ENCODE data around the gene SERHL2.
"Not testable (repeated sequence)": the region's sequence is repeated elsewhere in the genome, so short reads cannot be mapped to it uniquely, and the experiment has no call there.

Gene SERHL2

DNA sequence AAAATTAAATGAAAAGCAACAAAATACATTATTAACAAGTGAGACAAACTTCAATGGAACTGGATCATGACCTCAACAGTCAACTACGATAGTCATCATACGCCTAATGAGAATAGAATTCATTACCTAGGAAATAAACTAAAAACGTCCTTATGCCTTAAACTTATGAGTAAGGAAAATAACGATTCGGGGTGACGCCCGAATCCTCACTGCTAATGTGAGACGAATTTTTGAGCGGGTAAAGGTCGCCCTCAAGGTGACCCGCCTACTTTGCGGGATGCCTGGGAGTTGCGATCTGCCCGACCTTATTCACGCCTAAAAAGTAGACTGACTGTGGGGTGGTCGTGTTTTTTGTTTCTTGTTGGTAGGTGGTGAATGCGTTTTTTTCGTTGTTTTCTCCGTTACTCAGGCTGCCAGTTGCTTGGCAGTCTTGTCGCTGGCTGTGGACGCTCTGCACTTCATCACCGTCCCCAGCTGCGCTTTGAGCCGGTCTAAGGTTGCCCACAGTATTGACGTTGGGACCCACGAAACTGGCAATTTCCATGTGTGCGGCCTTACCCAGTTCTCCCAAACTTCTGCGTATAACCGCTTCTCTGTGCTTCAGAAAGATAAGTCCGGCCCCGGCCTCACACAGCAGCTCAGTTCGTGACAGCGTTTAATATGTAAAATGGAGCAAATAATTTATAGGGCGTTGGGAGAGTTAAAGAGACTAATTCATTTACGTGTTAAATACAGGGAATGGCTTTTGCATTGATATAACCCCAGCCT lies 61.5 kb downstream of the SERHL2 start:
- Histone ChIP-seq H4K20me1 (ENCODE audit: low read depth, low read length) (peaks cover 6% of the 10 kb centered on the region), H3K9ac (ENCODE audit: low read length) (peak overlapping the region; percentile 80), H3K27ac (ENCODE audit: low read depth, low read length) (peak overlapping the region; percentile 90), H3K79me2 (ENCODE audit: insufficient read depth, low read length) (peaks cover 39% of the 10 kb centered on the region), H3F3A (ENCODE audit: insufficient read depth) (peaks cover 15% of the 10 kb centered on the region), H3K4me3 (ENCODE audit: insufficient read depth, low read length, poor library complexity, severe bottlenecking) (peak overlapping the region; percentile 56), H3K27me3 (ENCODE audit: low read length) (no peaks in the 10 kb centered on the region), H3K4me2 (ENCODE audit: low read depth, low read length, poor library complexity, severe bottlenecking) (peak overlapping the region; percentile 66), H3K36me3 (ENCODE audit: low read length) (peaks cover 7% of the 10 kb centered on the region; the same call in 1 of the 2 replicates), H2AFZ (ENCODE audit: low read depth, low read length, severe bottlenecking) (no peak overlapping the region), H3K9me2 (replicated peaks; ENCODE audit: insufficient read depth, low read length) (no peaks in the 10 kb centered on the region), H3K9me3 (ENCODE audit: insufficient read depth, low read length) (no peaks in the 10 kb centered on the region)
- no peak for TF ChIP-seq EZH2phosphoT487 (conservative IDR thresholded peaks at IDR 0.05; ENCODE audit: low read length)
- TF ChIP-seq, protein P1, sequence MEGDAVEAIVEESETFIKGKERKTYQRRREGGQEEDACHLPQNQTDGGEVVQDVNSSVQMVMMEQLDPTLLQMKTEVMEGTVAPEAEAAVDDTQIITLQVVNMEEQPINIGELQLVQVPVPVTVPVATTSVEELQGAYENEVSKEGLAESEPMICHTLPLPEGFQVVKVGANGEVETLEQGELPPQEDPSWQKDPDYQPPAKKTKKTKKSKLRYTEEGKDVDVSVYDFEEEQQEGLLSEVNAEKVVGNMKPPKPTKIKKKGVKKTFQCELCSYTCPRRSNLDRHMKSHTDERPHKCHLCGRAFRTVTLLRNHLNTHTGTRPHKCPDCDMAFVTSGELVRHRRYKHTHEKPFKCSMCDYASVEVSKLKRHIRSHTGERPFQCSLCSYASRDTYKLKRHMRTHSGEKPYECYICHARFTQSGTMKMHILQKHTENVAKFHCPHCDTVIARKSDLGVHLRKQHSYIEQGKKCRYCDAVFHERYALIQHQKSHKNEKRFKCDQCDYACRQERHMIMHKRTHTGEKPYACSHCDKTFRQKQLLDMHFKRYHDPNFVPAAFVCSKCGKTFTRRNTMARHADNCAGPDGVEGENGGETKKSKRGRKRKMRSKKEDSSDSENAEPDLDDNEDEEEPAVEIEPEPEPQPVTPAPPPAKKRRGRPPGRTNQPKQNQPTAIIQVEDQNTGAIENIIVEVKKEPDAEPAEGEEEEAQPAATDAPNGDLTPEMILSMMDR (IDR thresholded peaks at IDR 0.05; ENCODE audit: insufficient read depth, low read length, poor library complexity, severe bottlenecking): no peak

DNA sequence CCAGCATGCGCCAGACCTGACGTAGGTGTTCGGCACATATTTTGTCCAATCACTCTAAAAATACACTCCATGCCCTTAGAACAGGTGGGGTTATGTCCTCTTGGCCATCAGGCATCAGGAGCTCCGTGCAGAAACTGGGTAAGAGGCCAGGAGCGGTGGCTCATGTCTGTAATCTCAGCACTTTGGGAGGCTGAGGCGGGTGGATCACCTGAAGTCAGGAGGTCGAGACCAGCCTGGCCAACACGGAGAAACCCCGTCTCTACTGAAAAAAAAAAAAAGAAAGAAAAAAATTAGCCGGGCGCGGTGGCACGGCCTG lies 62.1 kb downstream of the SERHL2 start:
- not testable (repeated sequence) for H3K9me3 ChIP-seq (ENCODE audit: insufficient read depth, low read length); H3K36me3 ChIP-seq (ENCODE audit: low read length); H3K9me2 ChIP-seq (replicated peaks; ENCODE audit: insufficient read depth, low read length); H3K4me3 ChIP-seq (ENCODE audit: insufficient read depth, low read length, poor library complexity, severe bottlenecking); H3K27me3 ChIP-seq (ENCODE audit: low read length); H4K20me1 ChIP-seq (ENCODE audit: low read depth, low read length); H2AFZ ChIP-seq (ENCODE audit: low read depth, low read length, severe bottlenecking)
- H3K27ac ChIP-seq (ENCODE audit: low read depth, low read length): peak overlapping the region; percentile 90
- peak overlapping the region; percentile 66 for H3K4me2 ChIP-seq (ENCODE audit: low read depth, low read length, poor library complexity, severe bottlenecking)
- peaks cover 15% of the 10 kb centered on the region for H3F3A ChIP-seq (ENCODE audit: insufficient read depth)
- H3K9ac ChIP-seq (ENCODE audit: low read length): peak overlapping the region; percentile 80
- peaks cover 34% of the 10 kb centered on the region for H3K79me2 ChIP-seq (ENCODE audit: insufficient read depth, low read length)

DNA sequence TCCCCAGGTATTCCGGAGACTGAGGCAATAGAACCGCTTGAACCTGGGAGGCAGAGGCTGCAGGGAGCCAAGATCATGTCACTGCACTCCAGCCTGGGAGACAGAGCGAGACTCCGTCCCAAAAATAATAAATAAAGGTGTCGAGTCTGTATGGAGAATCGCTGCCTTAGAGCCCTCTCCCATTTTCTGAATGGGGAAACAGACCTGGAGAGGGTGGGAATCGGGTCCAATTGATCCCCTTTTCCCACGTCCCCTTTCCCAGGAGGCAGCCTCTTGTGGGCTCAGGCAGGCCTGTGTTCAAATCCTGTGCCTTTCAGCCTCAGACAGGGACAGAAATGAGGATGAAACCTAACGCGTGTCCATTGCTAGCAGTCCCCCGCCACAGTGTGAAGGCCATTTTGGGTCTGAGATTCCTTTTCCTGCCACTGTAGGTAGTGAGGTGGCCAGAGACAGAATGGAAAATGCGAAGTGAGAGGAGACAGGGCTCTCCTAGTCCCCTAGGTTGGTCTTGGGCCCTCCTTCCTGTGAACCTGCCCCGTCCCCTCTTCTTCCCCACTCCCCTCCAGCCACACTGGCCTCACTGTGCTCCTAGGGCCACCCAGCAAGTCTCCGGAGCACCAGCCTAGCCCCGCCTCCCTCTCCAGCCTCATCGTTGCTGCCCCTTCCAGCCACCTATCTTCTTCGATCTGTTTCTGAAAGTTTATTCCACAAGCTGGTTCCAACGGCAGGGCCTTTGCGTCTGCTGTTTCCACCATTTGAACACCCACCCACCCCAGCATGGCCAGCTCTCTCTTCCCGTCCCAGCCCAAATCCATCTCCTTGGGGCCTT lies 63.6 kb downstream of the SERHL2 start:
- H3K79me2 ChIP-seq (ENCODE audit: insufficient read depth, low read length): peaks cover 19% of the 10 kb centered on the region
- H3K9me3 ChIP-seq (ENCODE audit: insufficient read depth, low read length): no peaks in the 10 kb centered on the region
- H3F3A ChIP-seq (ENCODE audit: insufficient read depth): peaks cover 15% of the 10 kb centered on the region
- H2AFZ ChIP-seq (ENCODE audit: low read depth, low read length, severe bottlenecking): no peak overlapping the region
- H3K27me3 ChIP-seq (ENCODE audit: low read length): no peaks in the 10 kb centered on the region
- H4K20me1 ChIP-seq (ENCODE audit: low read depth, low read length): peaks cover 6% of the 10 kb centered on the region
- no peak overlapping the region for H3K4me3 ChIP-seq (ENCODE audit: insufficient read depth, low read length, poor library complexity, severe bottlenecking)
- H3K36me3 ChIP-seq (ENCODE audit: low read length): 0 out of 2 replicates have a peak, but pooled peaks cover 3% of the 10 kb centered on the region
- H3K9me2 ChIP-seq (replicated peaks; ENCODE audit: insufficient read depth, low read length): no peaks in the 10 kb centered on the region
- no peak overlapping the region for H3K4me2 ChIP-seq (ENCODE audit: low read depth, low read length, poor library complexity, severe bottlenecking)
- TF ChIP-seq, protein P1 (IDR thresholded peaks at IDR 0.05; ENCODE audit: insufficient read depth, low read length, poor library complexity, severe bottlenecking): no peak
- TF ChIP-seq EZH2phosphoT487 (conservative IDR thresholded peaks at IDR 0.05; ENCODE audit: low read length): no peak
- H3K27ac ChIP-seq (ENCODE audit: low read depth, low read length): no peak overlapping the region
- H3K9ac ChIP-seq (ENCODE audit: low read length): no peak overlapping the region

Data from SU-DHL-6 (cell line).